ENCODE measurements around the gene TEX11. TPM values are rescaled to one million over a fixed set of nuclear protein-coding genes. Genes with fewer than 3 reads are reported as not detected.

The TEX11 gene
- total RNA-seq, 1 donor from 2014 or later, result not detected

DNA sequence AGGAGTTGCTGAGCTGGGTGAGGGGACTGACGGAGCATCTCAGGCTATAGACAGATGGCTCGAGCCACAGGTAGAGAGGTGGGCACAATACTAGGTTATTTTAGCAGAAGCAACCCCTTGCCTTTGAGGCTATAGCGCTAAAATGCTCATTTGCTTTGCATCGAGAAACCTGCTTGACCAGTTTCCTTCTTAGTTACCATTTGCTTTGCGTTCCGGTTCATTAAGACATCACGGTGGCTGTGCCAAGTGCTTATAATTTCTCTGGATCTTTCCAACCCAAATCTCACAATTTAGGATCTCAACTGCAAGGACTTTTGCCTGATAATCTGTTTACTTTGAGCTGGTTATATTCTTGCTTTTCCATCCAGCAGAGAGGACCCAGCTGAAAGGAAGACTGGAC is 423.0 kb downstream of the TEX11 start:
- TF ChIP-seq, protein P1, sequence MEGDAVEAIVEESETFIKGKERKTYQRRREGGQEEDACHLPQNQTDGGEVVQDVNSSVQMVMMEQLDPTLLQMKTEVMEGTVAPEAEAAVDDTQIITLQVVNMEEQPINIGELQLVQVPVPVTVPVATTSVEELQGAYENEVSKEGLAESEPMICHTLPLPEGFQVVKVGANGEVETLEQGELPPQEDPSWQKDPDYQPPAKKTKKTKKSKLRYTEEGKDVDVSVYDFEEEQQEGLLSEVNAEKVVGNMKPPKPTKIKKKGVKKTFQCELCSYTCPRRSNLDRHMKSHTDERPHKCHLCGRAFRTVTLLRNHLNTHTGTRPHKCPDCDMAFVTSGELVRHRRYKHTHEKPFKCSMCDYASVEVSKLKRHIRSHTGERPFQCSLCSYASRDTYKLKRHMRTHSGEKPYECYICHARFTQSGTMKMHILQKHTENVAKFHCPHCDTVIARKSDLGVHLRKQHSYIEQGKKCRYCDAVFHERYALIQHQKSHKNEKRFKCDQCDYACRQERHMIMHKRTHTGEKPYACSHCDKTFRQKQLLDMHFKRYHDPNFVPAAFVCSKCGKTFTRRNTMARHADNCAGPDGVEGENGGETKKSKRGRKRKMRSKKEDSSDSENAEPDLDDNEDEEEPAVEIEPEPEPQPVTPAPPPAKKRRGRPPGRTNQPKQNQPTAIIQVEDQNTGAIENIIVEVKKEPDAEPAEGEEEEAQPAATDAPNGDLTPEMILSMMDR (conservative IDR thresholded peaks at IDR 0.05; ENCODE audit: low read depth, low read length), result no peak
- H3K4me3 ChIP-seq (ENCODE audit: low read depth, low read length), result no peak overlapping the region
- no peak for DNase-seq (ENCODE audit: low read depth)

DNA sequence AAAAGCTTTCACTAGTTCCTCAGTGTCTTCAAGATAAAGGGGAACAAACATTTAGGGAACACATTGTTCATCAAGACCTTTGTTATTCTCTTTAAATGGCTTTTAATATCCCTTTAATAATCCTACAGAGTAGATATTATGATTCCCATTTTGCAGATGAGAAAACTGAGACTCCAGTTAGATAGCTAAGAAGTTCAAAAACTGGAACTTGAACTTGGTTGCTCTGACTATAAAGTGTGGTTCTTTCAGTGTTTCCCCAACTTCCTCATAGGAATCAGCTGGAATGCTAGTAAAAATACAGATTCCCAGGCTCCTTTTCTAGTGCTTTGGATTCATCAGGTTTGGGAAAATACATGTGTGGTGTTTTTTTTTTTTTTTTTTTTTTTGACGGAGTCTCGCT is 426.2 kb downstream of the TEX11 start:
- no peak overlapping the region for H3K4me3 ChIP-seq (ENCODE audit: low read depth, low read length)
- TF ChIP-seq, protein P1 (conservative IDR thresholded peaks at IDR 0.05; ENCODE audit: low read depth, low read length), result no peak
- no peak for DNase-seq (ENCODE audit: low read depth)

DNA sequence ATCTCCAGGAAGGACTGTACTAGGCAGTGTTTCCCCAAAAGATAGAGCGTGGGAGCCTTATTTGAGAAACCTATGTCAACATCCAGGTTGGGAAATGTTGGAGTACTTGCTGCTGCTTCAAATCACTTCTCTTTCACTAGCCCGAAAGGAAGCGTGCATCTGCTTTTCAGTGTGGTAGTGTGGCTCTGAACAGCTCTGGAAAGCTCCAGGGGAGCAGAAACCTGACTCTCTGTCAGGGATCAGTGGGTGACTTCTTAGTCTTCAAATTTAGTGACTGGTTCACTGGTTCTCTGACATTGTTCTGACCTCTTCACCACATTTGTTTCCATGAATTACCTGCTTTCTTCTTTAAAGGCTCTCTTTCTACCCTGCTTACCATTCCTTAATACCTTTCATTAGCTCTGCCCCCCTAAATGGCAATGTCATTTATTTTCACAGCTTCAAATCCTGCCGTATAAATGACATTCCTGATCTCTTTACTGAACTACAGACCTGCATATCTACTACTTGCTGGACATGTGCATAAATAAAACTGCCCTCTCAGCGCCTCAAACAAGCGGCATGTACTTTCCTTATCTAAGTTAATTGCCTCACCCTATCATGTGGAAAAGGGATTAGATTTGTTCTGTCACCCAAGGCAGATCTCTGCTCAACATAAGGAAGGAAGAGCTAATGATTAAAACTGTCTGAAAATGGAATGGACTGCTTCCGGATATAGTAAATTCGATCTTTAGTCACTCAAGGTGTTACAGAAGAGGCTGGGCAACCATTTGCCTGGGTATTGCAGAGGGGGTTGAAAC is 426.8 kb downstream of the TEX11 start:
- DNase-seq (ENCODE audit: low read depth), result no peak
- no peak overlapping the region for H3K4me3 ChIP-seq (ENCODE audit: low read depth, low read length)
- TF ChIP-seq, protein P1 (conservative IDR thresholded peaks at IDR 0.05; ENCODE audit: low read depth, low read length), result no peak

DNA sequence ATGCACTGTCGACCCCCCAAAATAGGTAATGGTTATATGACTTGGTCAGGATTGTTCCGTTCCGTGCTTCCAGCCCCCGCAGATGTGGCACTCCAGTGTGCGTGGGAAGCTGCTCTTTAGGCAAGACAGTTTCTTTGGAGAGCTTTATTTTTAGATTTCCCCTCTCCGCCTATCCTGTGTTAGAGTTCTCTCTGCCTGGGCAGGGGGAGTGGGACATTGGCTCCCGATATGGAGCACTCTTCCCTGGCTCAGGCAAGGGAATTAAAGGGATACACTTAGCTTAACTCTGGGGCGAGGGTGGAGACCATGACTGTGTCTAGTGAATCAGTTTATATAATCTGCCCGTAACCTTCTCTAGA is 427.9 kb downstream of the TEX11 start:
- TF ChIP-seq, protein P1 (conservative IDR thresholded peaks at IDR 0.05; ENCODE audit: low read depth, low read length), result no peak
- DNase-seq (ENCODE audit: low read depth), result no peak
- H3K4me3 ChIP-seq (ENCODE audit: low read depth, low read length), result no peak overlapping the region

DNA sequence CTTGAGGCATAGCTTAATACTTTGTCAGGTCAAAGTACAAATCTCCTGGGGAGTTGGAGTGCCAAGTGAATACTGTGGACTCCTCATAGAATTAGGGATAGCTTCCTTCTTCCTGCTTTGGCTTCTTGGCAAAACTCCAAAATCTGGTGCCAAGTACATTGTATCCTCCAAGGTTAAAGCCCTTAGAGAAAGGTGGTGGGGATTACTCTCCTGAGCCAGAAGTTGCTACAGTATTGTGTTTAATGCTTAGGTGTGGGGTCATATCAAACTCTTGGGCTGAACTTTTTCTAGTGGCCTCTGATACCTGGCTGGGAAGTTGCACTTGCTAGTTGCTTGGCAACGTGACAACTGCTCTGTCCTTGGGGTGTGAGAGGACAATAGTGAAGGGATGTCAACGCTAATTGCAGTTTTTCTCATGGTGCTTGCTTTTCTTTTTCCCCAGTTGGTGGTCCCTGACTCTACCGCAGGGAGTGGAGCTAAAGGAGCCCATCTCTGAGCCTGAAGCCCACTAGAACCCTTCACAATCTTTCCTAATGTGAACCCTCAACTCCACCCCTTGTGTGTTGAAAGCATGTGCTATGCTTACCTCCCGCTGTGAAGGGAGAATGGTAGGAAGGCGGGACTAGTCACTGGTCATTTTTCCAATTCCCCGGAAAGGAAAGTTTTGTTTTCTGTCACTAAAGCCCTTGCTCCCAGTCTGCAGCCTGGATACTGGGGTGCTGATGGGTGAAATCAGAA is 428.4 kb downstream of the TEX11 start:
- TF ChIP-seq, protein P1 (conservative IDR thresholded peaks at IDR 0.05; ENCODE audit: low read depth, low read length), result no peak
- DNase-seq (ENCODE audit: low read depth), result no peak
- no peak overlapping the region for H3K4me3 ChIP-seq (ENCODE audit: low read depth, low read length)

DNA sequence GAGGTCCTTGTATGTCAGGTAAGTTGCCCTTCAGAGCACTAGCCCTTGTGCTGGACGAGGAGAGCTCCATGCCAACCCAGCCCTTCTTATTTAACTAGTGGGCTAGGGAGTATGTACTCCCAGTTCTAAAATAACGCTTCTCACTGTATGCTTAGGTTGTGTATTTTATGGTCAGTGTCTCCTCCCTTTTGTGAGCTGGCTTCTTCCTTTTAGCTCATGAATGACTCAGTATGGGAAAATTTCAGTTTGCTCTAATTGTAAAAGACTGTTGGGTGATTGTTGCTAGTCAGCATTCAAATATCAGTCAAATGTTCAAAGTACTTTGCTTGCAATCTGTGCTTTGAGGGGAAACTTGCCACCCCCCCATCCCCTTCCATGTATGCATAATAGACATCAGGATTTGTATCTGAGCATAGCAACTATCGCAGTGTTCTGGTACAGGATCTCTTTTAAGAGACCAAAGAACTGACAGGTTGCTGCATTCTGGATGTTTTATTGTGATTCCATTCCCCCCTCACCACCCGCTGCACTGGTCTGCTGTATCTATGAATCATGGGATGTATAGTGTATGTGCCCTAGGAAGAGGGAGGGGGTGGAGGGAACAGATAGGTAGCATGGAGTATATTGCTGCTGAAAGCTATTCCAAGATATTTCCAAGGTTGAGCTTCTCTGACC is 429.1 kb downstream of the TEX11 start:
- no peak overlapping the region for H3K4me3 ChIP-seq (ENCODE audit: low read depth, low read length)
- TF ChIP-seq, protein P1 (conservative IDR thresholded peaks at IDR 0.05; ENCODE audit: low read depth, low read length), result no peak
- no peak for DNase-seq (ENCODE audit: low read depth)

Other genes with a start within 250 kb of the TEX11 start
- 0.07 TPM in 1 of 2 replicates, not detected in the other for gene SLC7A3, start 22.4 kb upstream of the TEX11 start, total RNA-seq
- 50.9 and 53.0 TPM in 2 replicates for gene SNX12, start 159.6 kb upstream of the TEX11 start, total RNA-seq
- 2.7 and 4.7 TPM in 2 replicates for gene FOXO4, start 187.1 kb upstream of the TEX11 start, total RNA-seq
- gene CXorf65, start 198.0 kb upstream of the TEX11 start, total RNA-seq, result not detected in 2 replicates
- gene IL2RG, start 202.9 kb upstream of the TEX11 start, total RNA-seq, result not detected in 2 replicates
- 13.4 and 14.9 TPM in 2 replicates for gene MED12, start 209.9 kb upstream of the TEX11 start, total RNA-seq
- not detected in 2 replicates for gene NLGN3, start 236.1 kb upstream of the TEX11 start, total RNA-seq

Measured in epithelial cell of proximal tubule (primary cell).